IMR-90 (cell line): Measurements from ENCODE around the gene CDS2. TPM values are rescaled to one million over a fixed set of nuclear protein-coding genes. Genes with fewer than 3 reads are reported as not detected.

ENCODE experiments used
- ATAC-seq: fragments of 200-7000 bp; cut with Tn5 transposase; 2 replicates; pipeline ENCODE4 v1.9.1; 2020; ENCODE audit warnings: low read depth, mild to moderate bottlenecking, moderate library complexity
- BruUV-seq: library from RNA; stranded (reverse); fragments of 400-500 nt; replicated peaks from 2 replicates; lab custom pipeline; 2021; lab: Mats Ljungman, UMichigan
- CTCF ChIA-PET: fragments of 300-600 bp; formaldehyde crosslinking; extraction: SDS; loops from one replicate; lab custom pipeline; 2021; ENCODE audit warnings: antibody characterized with exemption; lab: Yijun Ruan, JAX
- POLR2A ChIA-PET: fragments of 300-600 bp; sonication (Branson Sonifier 250); formaldehyde crosslinking; loops from one replicate; lab custom pipeline; 2022; ENCODE audit warnings: antibody characterized with exemption; ENCODE audit not compliant: unreplicated experiment; lab: Charles Lee
- DNase-seq: peaks from one replicate; pipeline ENCODE4 v3.0.0; 2013
- H2AFZ ChIP-seq: replicated peaks from 2 replicates; pipeline ENCODE3; 2013; ENCODE audit warnings: low read length, mild to moderate bottlenecking; ENCODE audit not compliant: poor library complexity
- H2AK5ac ChIP-seq: 2 replicates; pipeline ENCODE4 v1.6.1; 2013; ENCODE audit warnings: low read depth, low read length, inconsistent platforms
- H2AK9ac ChIP-seq: replicated peaks from 2 replicates; pipeline ENCODE3; 2013; ENCODE audit warnings: mild to moderate bottlenecking, low read depth, low read length, moderate library complexity; ENCODE audit not compliant: poor library complexity
- H2BK120ac ChIP-seq: 2 replicates; pipeline ENCODE4 v1.6.1; 2013; ENCODE audit warnings: low read depth, low read length, inconsistent platforms
- H2BK15ac ChIP-seq: 3 replicates; pipeline ENCODE4 v1.6.1; 2013; ENCODE audit warnings: low read depth, low read length, inconsistent platforms
- H2BK20ac ChIP-seq: 2 replicates; pipeline ENCODE4 v1.6.1; 2013; ENCODE audit warnings: low read depth, mild to moderate bottlenecking, inconsistent platforms, low read length, moderate library complexity
- H2BK5ac ChIP-seq: 2 replicates; pipeline ENCODE4 v1.6.1; 2013; ENCODE audit warnings: mild to moderate bottlenecking, low read depth, low read length, inconsistent platforms; ENCODE audit not compliant: poor library complexity, severe bottlenecking
- H3K14ac ChIP-seq: replicated peaks from 2 replicates; pipeline ENCODE4 v1.6.1; 2013; ENCODE audit warnings: low read depth, low read length, inconsistent platforms
- H3K18ac ChIP-seq: 2 replicates; pipeline ENCODE4 v1.6.1; 2013; ENCODE audit warnings: low read depth, low read length, control low read depth
- H3K23ac ChIP-seq: 2 replicates; pipeline ENCODE4 v1.6.1; 2013; ENCODE audit warnings: low read depth, low read length, inconsistent platforms
- H3K27ac ChIP-seq: 2 replicates; pipeline ENCODE4 v1.5.1; 2013; ENCODE audit warnings: mild to moderate bottlenecking, control low read depth, low read length; ENCODE audit not compliant: insufficient read depth
- H3K27me3 ChIP-seq: 2 replicates; pipeline ENCODE4 v1.6.1; 2013; ENCODE audit warnings: low read length; ENCODE audit not compliant: control insufficient read depth, insufficient read depth
- H3K36me3 ChIP-seq: 2 replicates; pipeline ENCODE4 v1.6.1; 2013; ENCODE audit warnings: low read length, mixed read lengths; ENCODE audit not compliant: control insufficient read depth, insufficient read depth
- H3K4ac ChIP-seq: 2 replicates; pipeline ENCODE4 v1.6.1; 2013; ENCODE audit warnings: low read depth, low read length, inconsistent platforms
- H3K4me1 ChIP-seq: 2 replicates; pipeline ENCODE4 v1.6.1; 2013; ENCODE audit warnings: low read length, mixed read lengths; ENCODE audit not compliant: control insufficient read depth, insufficient read depth
- H3K4me2 ChIP-seq: 2 replicates; pipeline ENCODE4 v1.6.1; 2013; ENCODE audit warnings: low read depth, mild to moderate bottlenecking, control low read depth, low read length, moderate library complexity
- H3K4me3 ChIP-seq: 2 replicates; pipeline ENCODE4 v1.5.1; 2013; ENCODE audit warnings: low read depth, mild to moderate bottlenecking, control low read depth, low read length, moderate library complexity; ENCODE audit not compliant: insufficient read depth
- H3K56ac ChIP-seq: 2 replicates; pipeline ENCODE4 v1.6.1; 2013; ENCODE audit warnings: low read length, inconsistent platforms; ENCODE audit not compliant: insufficient read depth; ENCODE audit errors: extremely low read depth
- H3K79me1 ChIP-seq, 2 experiments: 2 replicates each; pipeline ENCODE4 v1.6.1; 2013; ENCODE audit warnings: low read length in 2 of 2, inconsistent platforms in 1 of 2, low read depth in 1 of 2
- H3K9ac ChIP-seq: 2 replicates; pipeline ENCODE4 v1.6.1; 2013; ENCODE audit warnings: low read depth, low read length, control low read depth
- H3K9me1 ChIP-seq: 2 replicates; pipeline ENCODE4 v1.6.1; 2013; ENCODE audit warnings: low read length, inconsistent platforms; ENCODE audit not compliant: insufficient read depth
- H3K9me3 ChIP-seq: 2 replicates; pipeline ENCODE4 v1.6.1; 2013; ENCODE audit warnings: low read length; ENCODE audit not compliant: control insufficient read depth, insufficient read depth
- H4K20me1 ChIP-seq: 2 replicates; pipeline ENCODE4 v1.6.1; 2013; ENCODE audit warnings: low read length, inconsistent platforms; ENCODE audit not compliant: insufficient read depth
- H4K5ac ChIP-seq: 2 replicates; pipeline ENCODE4 v1.6.1; 2013; ENCODE audit warnings: mild to moderate bottlenecking, low read depth, low read length, control low read depth
- H4K8ac ChIP-seq, 2 experiments: 2 replicates each; pipeline ENCODE4 v1.6.1; 2013; ENCODE audit warnings: low read depth in 2 of 2, low read length in 2 of 2, control low read depth in 1 of 2, inconsistent platforms in 1 of 2
- H4K91ac ChIP-seq: 2 replicates; pipeline ENCODE4 v1.6.1; 2013; ENCODE audit warnings: low read depth, low read length, inconsistent platforms; ENCODE audit not compliant: insufficient read depth
- CHD1 ChIP-seq: IDR thresholded peaks from 2 replicates; pipeline ENCODE4 v1.6.1; 2012; ENCODE audit warnings: low read depth, low read length, improper control_type of control experiment
- FOS ChIP-seq: fragments of 150-350 bp; IDR thresholded peaks from 2 replicates; pipeline ENCODE4 v1.6.1; 2016; ENCODE audit warnings: low read depth, low read length
- NFE2L2 ChIP-seq: fragments of 150-350 bp; IDR thresholded peaks from 2 replicates; pipeline ENCODE4 v1.6.1; 2016; ENCODE audit warnings: low read depth, mild to moderate bottlenecking, low read length
- WGBS, 2 experiments: methylation state at CpG; one replicate each; pipeline versions ENCODE4 v1.1.5 to v1.1.7; 2013; ENCODE audit warnings: missing lambda C conversion rate in 2 of 2; ENCODE audit not compliant: insufficient read length in 1 of 2; ENCODE audit errors: extremely low coverage in 2 of 2; 5-methylcytosine and 5-hydroxymethylcytosine counted together
- dilution Hi-C: fragments of 300-500 bp; cut with HindIII; formaldehyde crosslinking; loops from one replicate; pipeline ENCODE4 v1.14.3; 2018; ENCODE audit warnings: low sequenced_read_pairs; ENCODE audit not compliant: unreplicated experiment
- in situ Hi-C: fragments of 300-500 bp; cut with MboI; formaldehyde crosslinking; loops from 3 replicates; pipeline ENCODE4 v1.14.3; 2019; ENCODE audit warnings: low sequenced_read_pairs, inconsistent platforms, mixed read lengths
- intact Hi-C: fragments of 100-400 bp; cut with micrococcal nuclease; formaldehyde crosslinking; loops from 2 replicates; pipeline ENCODE4 v1.10.0; 2022
- polyA plus RNA-seq, 3 experiments: library from polyadenylated mRNA; depleted of rRNA; stranded (reverse); fragments of >200 nt; gene quantifications; 2 replicates each; pipeline ENCODE4 v1.2.3, GENCODE V29; 2012; ENCODE audit warnings: low replicate concordance in 1 of 3
- total RNA-seq: library from RNA; depleted of rRNA; stranded (reverse); fragments of >200 nt; gene quantifications from 2 replicates; pipeline ENCODE4 v1.2.3, GENCODE V29; 2012

Gene CDS2
- total and polyA plus RNA-seq, 2 of the 4 experiments (the other 2 are of a cell fraction), result 17.0 to 47.1 TPM

- WGBS, 2 experiments, result no CpG with 5 or more reads among the region's 3 CpGs
- ChIA-PET POLR2A (no interaction called here), CTCF (no interaction called here)
- Histone ChIP-seq H3K14ac (peak overlapping the region; percentile 86; the same call in 1 of the 2 replicates), H4K8ac (peak overlapping the region in 1 of 2 experiments; percentile 46; a peak in 2 of 4 replicates), H3K36me3 (no peaks in the 10 kb centered on the region; the same call in 1 of the 2 replicates), H3K4me3 (no peak overlapping the region), H3K9ac (no peak overlapping the region), H3K56ac (no peak overlapping the region), H2BK15ac (0 out of 3 replicates have a peak overlapping the region, but pooled peaks have one; percentile 31), H3K18ac (no peak overlapping the region), H2AK5ac (0 out of 2 replicates have a peak overlapping the region, but pooled peaks have one; percentile 9), H2BK5ac (no peak overlapping the region), H2BK20ac (no peak overlapping the region), H4K91ac (no peak overlapping the region), H3K9me1 (peaks cover 47% of the 10 kb centered on the region), H3K79me1 (peaks cover 37 to 96% of the 10 kb centered on the region in 2 experiments), H3K4me1 (peaks cover 23% of the 10 kb centered on the region), H3K27ac (no peak overlapping the region), H4K20me1 (peaks cover 25% of the 10 kb centered on the region), H2BK120ac (peak overlapping the region; percentile 18; the same call in 1 of the 2 replicates), H3K27me3 (no peaks in the 10 kb centered on the region), H3K4me2 (no peak overlapping the region), H4K5ac (no peak overlapping the region), H3K23ac (0 out of 2 replicates have a peak overlapping the region, but pooled peaks have one; percentile 69), H2AK9ac (no peak overlapping the region), H3K4ac (peak overlapping the region; percentile 48), H2AFZ (no peak overlapping the region), H3K9me3 (no peaks in the 10 kb centered on the region)
- dilution Hi-C loops (no loop called here), in situ Hi-C loops (no loop called here), intact Hi-C loops (no loop called here)
- DNase-seq (no peak), ATAC-seq (no peak)
- TF ChIP-seq NFE2L2 (no peak), CHD1 (no peak), FOS (no peak)
- BruUV-seq, result no TSS peak
Observed at GRCh38 chr20:5149892-5150225, 23.1 kb downstream of the CDS2 start.
